GM18517 (cell line): ENCODE data around the gene PCNP.
"Not testable (repeated sequence)": the region's sequence is repeated elsewhere in the genome, so short reads cannot be mapped to it uniquely, and the experiment has no call there.

ENCODE experiments used
- ATAC-seq: cut with Tn5 transposase; IDR thresholded peaks from one replicate; pipeline ENCODE4 v1.9.1; 2021; ENCODE audit warnings: mild to moderate bottlenecking, moderate library complexity; ENCODE audit not compliant: unreplicated experiment

Gene PCNP

GRCh38 chr3:101631098-101631796, 57.3 kb downstream of the PCNP start:
- ATAC-seq = no peak

- not testable (repeated sequence) for ATAC-seq
Measured at GRCh38 chr3:101631959-101632358, 58.0 kb downstream of the PCNP start.

- no peak for ATAC-seq
Measured at GRCh38 chr3:101632586-101632985, 58.6 kb downstream of the PCNP start.

GRCh38 chr3:101633186-101633585, 59.2 kb downstream of the PCNP start:
- no peak for ATAC-seq

GRCh38 chr3:101634591-101635196, 60.7 kb downstream of the PCNP start:
- no peak for ATAC-seq

GRCh38 chr3:101635345-101635744, 61.4 kb downstream of the PCNP start:
- ATAC-seq = no peak

GRCh38 chr3:101635954-101636798, 62.2 kb downstream of the PCNP start:
- peak; percentile 93 for ATAC-seq

GRCh38 chr3:101637451-101637850, 63.5 kb downstream of the PCNP start:
- no peak for ATAC-seq

GRCh38 chr3:101638261-101638745, 64.3 kb downstream of the PCNP start:
- no peak for ATAC-seq

GRCh38 chr3:101639280-101639963, 65.4 kb downstream of the PCNP start:
- no peak for ATAC-seq

GRCh38 chr3:101640256-101640655, 66.3 kb downstream of the PCNP start:
- no peak for ATAC-seq

GRCh38 chr3:101641397-101642115, 67.6 kb downstream of the PCNP start:
- ATAC-seq = not testable (repeated sequence)

GRCh38 chr3:101642441-101642840, 68.5 kb downstream of the PCNP start:
- no peak for ATAC-seq

GRCh38 chr3:101643009-101643844, 69.2 kb downstream of the PCNP start:
- no peak for ATAC-seq
